Uterus (tissue), 4 donors: ENCODE data around the gene LGR6. TPM values are rescaled to one million over a fixed set of nuclear protein-coding genes. Genes with fewer than 3 reads are reported as not detected.

Source experiments
- DNase-seq, 2 donors: peaks; one replicate each; pipeline ENCODE4 v3.0.0-alpha.2; 2019 to 2020
- H3K27ac ChIP-seq, 2 donors: fragments of 200-600 bp; sonication (generic); 1 replicate in 1 of 2; 2 replicates in 1 of 2; pipeline ENCODE4 v1.5.1; 2016 to 2018
- H3K27me3 ChIP-seq, 2 donors: fragments of 200-600 bp; sonication (generic); one replicate each; pipeline ENCODE4 v1.5.1; 2018 to 2019; ENCODE audit warnings: control low read depth in 1 of 2
- H3K36me3 ChIP-seq, 2 donors: fragments of 200-600 bp; sonication (generic); one replicate each; pipeline ENCODE4 v1.5.1; 2019; ENCODE audit warnings: control low read depth in 1 of 2
- H3K4me1 ChIP-seq, 2 donors: fragments of 200-600 bp; sonication (generic); one replicate each; pipeline ENCODE4 v1.5.1; 2018 to 2019; ENCODE audit warnings: control low read depth in 1 of 2
- H3K4me3 ChIP-seq, 2 donors: fragments of 200-600 bp; sonication (generic); 1 replicate in 1 of 2; 2 replicates in 1 of 2; pipeline ENCODE4 v1.5.1; 2018 to 2019; ENCODE audit warnings: mild to moderate bottlenecking in 1 of 2
- H3K9me3 ChIP-seq, 2 donors: fragments of 200-600 bp; sonication (generic); one replicate each; pipeline ENCODE4 v1.5.1; 2019; ENCODE audit warnings: control low read depth in 1 of 2
- CTCF ChIP-seq, 4 experiments: fragments of 200-600 bp in 2 of 4; fragments of 450-650 bp in 2 of 4; sonication (generic) in 2 of 4; IDR thresholded peaks; one replicate each; pipeline ENCODE4 v1.5.1; 2016 to 2019; ENCODE audit warnings: antibody characterized with exemption in 4 of 4, mild to moderate bottlenecking in 2 of 4, moderate library complexity in 1 of 4
- POLR2A ChIP-seq, 2 donors: fragments of 450-650 bp; IDR thresholded peaks; one replicate each; pipeline ENCODE4 v1.6.1; 2016; ENCODE audit warnings: antibody characterized with exemption in 2 of 2, mild to moderate bottlenecking in 1 of 2, moderate library complexity in 1 of 2
- intact Hi-C: fragments of 100-400 bp; cut with DNase I; formaldehyde crosslinking; loops from one replicate; pipeline ENCODE4 v1.15.1; 2023; ENCODE audit warnings: low total_unique reads
- total RNA-seq, 4 donors: library from RNA; depleted of rRNA in 3 of 4; stranded (reverse); fragments of >200 nt in 3 of 4; gene quantifications; one replicate each; pipeline versions ENCODE4 v1.1.0 to v1.2.4, GENCODE V29; 2014 to 2023
- donor health status: DM: yes; HTN: yes; CAD: no.

The LGR6 gene
- total RNA-seq, 4 donors from 2014 or later: 3.5 to 7.2 (median 4.0) TPM; not detected in 1

DNA sequence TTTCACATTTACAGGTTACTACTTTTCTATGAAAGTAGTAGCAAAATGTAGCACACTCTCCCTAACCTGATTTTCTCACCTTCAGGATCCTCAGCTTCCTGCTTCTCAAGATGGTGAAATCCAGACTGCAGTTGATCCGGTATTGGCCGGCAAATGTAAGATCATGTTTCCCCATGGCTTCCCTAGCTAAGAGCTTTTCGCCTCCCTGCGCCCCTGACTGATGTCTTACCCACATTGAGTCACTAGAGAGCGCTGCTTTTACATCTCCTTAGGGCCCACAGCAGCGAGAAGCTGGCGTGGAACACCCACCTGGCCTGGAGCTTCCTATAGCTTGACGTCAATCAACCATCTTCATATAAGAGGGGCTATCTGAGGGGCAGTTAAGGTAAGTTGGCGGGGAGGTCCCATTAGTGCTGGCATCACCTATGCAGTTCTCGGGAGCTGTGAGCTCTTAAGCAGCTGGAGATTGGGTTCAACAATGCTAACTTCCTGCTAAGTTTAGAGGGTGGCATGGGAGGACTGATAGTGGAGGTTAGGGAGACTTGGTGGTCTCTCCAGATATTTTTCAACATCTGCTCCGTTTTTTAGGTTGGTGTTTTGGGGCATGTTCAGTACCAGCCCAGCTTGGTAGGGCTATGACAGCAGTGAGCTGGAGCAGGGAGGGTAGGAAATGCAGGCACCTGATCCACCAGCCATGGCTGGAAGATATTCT is 38.7 kb upstream of the LGR6 start:
- Histone ChIP-seq H3K27me3 (no peaks in the 10 kb centered on the region), H3K4me3 (no peak overlapping the region), H3K9me3 (no peaks in the 10 kb centered on the region), H3K36me3 (no peaks in the 10 kb centered on the region), H3K27ac (no peak overlapping the region), H3K4me1 (no peaks in the 10 kb centered on the region)
- TF ChIP-seq POLR2A (IDR thresholded peaks at IDR 0.05) (no peak), CTCF (IDR thresholded peaks at IDR 0.05) (no peak)
- intact Hi-C loops: no loop called here
- DNase-seq: no peak

DNA sequence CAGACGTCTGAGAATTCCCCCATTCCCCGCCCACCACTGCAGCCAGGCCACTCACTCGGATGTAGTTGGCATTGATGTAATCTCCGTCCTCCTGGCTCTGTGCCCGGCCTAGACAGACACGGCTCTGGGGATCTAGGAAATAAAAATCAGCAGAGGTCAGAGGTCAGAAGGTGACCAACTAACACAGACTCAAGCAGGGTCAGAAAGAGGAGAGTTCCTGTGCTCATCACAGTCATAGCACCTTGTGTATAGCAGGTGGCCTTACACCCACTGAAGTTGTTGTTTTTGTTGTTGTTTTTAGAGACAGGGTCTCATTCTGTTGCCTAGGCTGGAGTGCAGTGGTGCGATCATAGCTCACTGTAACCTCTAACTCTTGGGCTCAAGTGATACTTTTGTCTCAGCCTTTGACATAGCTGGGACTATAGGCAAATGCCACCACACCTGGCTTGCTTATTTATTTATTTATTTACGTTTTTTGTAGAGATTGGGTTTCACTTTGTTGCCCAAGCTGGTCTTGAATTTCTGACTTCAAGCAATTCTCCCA is 38.0 kb upstream of the LGR6 start:
- Histone ChIP-seq H3K27ac (no peak overlapping the region), H3K4me3 (no peak overlapping the region), H3K9me3 (no peaks in the 10 kb centered on the region), H3K36me3 (no peaks in the 10 kb centered on the region), H3K27me3 (no peaks in the 10 kb centered on the region), H3K4me1 (no peaks in the 10 kb centered on the region)
- DNase-seq: no peak
- TF ChIP-seq POLR2A (IDR thresholded peaks at IDR 0.05) (no peak), CTCF (IDR thresholded peaks at IDR 0.05) (no peak)
- intact Hi-C loops: no loop called here

- H3K4me3 ChIP-seq: no peak overlapping the region
- H3K36me3 ChIP-seq: no peaks in the 10 kb centered on the region
- H3K27ac ChIP-seq: no peak overlapping the region
- no peaks in the 10 kb centered on the region for H3K9me3 ChIP-seq
- H3K27me3 ChIP-seq: no peaks in the 10 kb centered on the region
- TF ChIP-seq POLR2A (IDR thresholded peaks at IDR 0.05) (no peak), CTCF (IDR thresholded peaks at IDR 0.05) (no peak)
- H3K4me1 ChIP-seq: no peaks in the 10 kb centered on the region
- no peak for DNase-seq
- intact Hi-C loops: no loop called here
These were observed 37.0 kb upstream of the LGR6 start for GRCh38 chr1:202156590-202156989.

- no peaks in the 10 kb centered on the region for H3K36me3 ChIP-seq
- H3K4me3 ChIP-seq: no peak overlapping the region
- H3K4me1 ChIP-seq: no peaks in the 10 kb centered on the region
- DNase-seq: no peak
- H3K27ac ChIP-seq: no peak overlapping the region
- TF ChIP-seq CTCF (IDR thresholded peaks at IDR 0.05) (no peak), POLR2A (IDR thresholded peaks at IDR 0.05) (no peak)
- no peaks in the 10 kb centered on the region for H3K27me3 ChIP-seq
- H3K9me3 ChIP-seq: no peaks in the 10 kb centered on the region
- intact Hi-C loops: no loop called here
These were observed 35.7 kb upstream of the LGR6 start for GRCh38 chr1:202157945-202158344.

DNA sequence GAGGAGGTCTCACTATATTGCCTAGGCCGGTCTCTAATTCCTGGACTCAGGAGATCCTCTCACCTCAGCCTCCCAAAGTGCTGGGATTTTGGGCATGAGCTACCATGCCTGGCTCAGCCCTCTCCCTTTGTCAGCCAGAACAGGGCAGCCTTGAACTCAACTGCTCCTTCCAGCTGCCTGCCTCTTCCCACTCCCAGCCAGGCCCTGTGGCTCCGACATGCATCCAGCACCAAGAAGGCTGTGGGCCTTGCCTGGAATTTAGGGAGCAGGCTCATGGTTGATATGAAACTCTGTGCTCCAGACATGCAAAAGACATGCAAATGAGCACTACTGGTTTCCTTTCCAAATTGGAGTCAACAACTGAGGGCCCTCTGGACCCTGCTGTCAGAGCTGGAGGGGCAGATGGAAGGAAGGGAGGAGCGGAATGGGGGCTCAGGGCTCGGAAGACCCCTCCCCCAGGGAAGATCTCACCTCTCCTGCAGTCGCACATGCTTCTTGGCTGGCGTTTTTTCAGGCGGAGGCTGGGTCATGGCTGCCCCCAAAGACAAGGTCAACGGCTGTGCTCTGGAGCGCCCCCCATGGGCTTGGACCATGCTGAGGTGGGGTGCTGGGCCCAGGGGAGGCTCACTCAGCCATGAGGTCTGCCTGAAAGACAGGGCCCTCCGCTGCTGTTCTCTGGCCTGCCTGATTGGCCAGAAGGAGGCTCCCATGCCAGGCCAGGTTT is 34.6 kb upstream of the LGR6 start:
- Histone ChIP-seq H3K36me3 (no peaks in the 10 kb centered on the region), H3K4me3 (no peak overlapping the region), H3K27me3 (no peaks in the 10 kb centered on the region), H3K27ac (no peak overlapping the region), H3K9me3 (no peaks in the 10 kb centered on the region), H3K4me1 (no peaks in the 10 kb centered on the region)
- intact Hi-C loops: no loop called here
- no peak for DNase-seq
- no peak for TF ChIP-seq POLR2A (IDR thresholded peaks at IDR 0.05)
- TF ChIP-seq CTCF (IDR thresholded peaks at IDR 0.05): no peak
